H7 (cell line): ENCODE measurements around the gene NAMPT. TPM values are rescaled to one million over a fixed set of nuclear protein-coding genes. Genes with fewer than 3 reads are reported as not detected.

ENCODE experiments used
- DNase-seq: peaks from one replicate; pipeline ENCODE4 v3.0.0; 2012
- H3K27me3 ChIP-seq: 2 replicates; pipeline ENCODE4 v1.6.0; 2011; ENCODE audit warnings: mild to moderate bottlenecking, low read length; ENCODE audit not compliant: control insufficient read depth, insufficient read depth
- H3K36me3 ChIP-seq: replicated peaks from 2 replicates; pipeline ENCODE4 v1.5.1; 2011; ENCODE audit warnings: low read length; ENCODE audit not compliant: control insufficient read depth, insufficient read depth
- H3K4me3 ChIP-seq: 2 replicates; pipeline ENCODE4 v1.5.1; 2011; ENCODE audit warnings: low read depth, mild to moderate bottlenecking, control low read depth, low read length, moderate library complexity; ENCODE audit not compliant: insufficient read depth
- total RNA-seq: library from RNA; depleted of rRNA; stranded (reverse); fragments of >200 nt; shearing (Covaris generic); gene quantifications from 2 replicates; pipeline ENCODE4 v1.2.3, GENCODE V29; 2014

NAMPT gene
- total RNA-seq, 1 experiment from 2014 or later = 59.5 TPM

DNA sequence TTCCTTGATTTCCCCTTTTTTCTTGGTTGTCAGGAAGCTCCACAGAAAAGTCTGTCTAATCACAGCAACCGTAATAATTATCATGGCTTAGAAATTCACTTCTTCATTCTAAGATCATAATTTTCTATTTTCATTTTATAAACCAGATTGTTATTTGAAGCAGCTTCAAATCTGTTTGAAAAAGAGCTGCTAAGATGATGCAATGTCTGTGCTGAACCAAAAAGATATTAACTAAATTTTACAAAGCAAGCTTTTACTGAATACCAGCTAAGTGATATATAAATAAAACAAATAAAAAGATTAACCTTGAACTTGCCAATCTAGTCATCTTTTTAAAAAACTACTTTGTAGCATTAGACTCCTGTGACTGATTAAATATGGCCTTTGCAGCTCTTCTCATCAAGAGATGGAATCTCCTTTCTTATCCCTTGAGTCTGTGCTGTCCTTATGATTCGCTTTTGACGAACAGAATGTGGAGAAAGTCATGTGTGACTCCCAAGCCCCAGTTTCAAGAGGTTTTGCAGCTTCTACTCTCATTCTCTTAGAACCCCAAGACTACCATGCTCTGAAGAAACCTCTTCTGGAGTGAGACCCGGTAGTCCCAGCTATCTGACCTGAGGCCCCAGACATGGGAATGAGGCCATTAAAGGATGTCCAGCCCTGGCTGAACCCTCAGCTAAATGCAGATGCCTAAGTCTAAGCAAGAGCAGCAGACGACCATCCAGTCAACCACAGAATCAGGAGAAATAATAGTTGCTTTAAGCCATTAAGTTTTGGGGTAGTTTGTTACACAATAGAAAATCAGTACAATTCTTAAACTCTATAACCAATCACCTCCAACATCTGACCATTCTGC lies 14.4 kb downstream of the NAMPT start:
- Histone ChIP-seq H3K4me3 (no peak overlapping the region), H3K36me3 (peaks cover 12% of the 10 kb centered on the region), H3K27me3 (no peaks in the 10 kb centered on the region)
- DNase-seq = no peak

DNA sequence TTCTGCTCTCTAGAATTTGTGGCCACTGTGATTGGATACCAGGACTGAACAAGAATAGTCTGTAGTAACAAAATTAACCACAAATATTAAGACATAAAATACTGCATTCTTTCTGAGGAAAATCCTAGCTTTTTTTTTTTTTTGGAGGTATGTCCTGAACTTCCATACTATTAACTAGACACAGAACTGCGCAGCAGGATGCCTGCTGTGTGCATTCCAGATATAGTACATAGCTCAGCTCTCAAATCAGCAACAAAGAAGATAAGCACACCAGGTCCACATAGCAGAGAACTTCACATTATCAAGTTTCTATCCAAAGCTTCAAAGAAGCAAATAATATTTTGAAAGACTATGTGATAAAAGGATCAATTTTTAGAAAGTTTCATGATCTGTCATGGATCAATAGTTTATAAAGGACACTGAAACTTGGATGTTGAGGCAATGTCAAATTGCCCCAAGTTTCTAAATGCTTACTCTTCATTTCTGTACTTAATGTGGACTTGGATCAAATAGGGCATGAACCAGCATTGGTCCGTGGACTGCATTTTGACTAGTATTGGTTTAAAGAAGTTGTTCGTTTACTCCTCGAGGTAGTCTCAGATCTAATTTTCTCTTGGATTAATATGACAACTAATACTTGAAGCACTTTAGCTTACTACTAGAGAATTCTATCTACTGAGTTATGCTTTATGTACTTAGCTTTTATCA lies 15.4 kb downstream of the NAMPT start:
- no peak for DNase-seq
- peaks cover 12% of the 10 kb centered on the region for H3K36me3 ChIP-seq
- H3K4me3 ChIP-seq = no peak overlapping the region
- no peaks in the 10 kb centered on the region for H3K27me3 ChIP-seq

GRCh38 chr7:106265133-106265532 lies 19.6 kb downstream of the NAMPT start:
- no peak for DNase-seq
- Histone ChIP-seq H3K36me3 (peaks cover 16% of the 10 kb centered on the region), H3K27me3 (no peaks in the 10 kb centered on the region), H3K4me3 (no peak overlapping the region)

DNA sequence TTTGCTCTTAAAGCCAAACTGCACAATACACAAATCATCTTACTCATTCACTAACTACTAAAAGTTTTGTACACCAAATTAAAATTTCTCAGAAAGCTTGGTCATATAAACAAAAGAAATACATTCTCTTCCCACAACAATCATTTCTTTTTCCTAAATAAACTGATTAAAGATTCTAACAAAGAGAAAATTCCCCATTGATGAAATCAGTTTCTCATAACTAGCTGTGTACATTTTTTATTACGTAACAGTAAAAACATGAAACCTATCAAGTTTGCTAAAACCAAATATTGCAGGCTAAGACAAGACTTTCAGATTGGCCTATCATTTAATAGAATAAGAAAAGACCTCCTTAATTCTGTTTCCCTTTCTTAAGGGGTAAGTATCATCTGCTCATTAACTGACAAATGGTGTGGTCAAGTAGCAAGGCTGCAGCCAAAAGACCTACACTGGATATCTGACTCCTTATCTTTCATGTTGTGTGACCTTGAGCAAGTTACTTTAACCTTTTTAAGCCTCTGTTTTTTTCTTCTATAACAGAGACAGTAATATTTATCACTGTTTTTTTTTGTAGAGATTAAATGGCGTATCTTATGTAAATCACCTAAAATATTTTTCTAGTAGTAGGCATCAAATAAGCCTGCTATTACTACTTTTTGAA lies 22.4 kb downstream of the NAMPT start:
- Histone ChIP-seq H3K4me3 (no peak overlapping the region), H3K27me3 (no peaks in the 10 kb centered on the region), H3K36me3 (peaks cover 17% of the 10 kb centered on the region)
- DNase-seq = no peak

DNA sequence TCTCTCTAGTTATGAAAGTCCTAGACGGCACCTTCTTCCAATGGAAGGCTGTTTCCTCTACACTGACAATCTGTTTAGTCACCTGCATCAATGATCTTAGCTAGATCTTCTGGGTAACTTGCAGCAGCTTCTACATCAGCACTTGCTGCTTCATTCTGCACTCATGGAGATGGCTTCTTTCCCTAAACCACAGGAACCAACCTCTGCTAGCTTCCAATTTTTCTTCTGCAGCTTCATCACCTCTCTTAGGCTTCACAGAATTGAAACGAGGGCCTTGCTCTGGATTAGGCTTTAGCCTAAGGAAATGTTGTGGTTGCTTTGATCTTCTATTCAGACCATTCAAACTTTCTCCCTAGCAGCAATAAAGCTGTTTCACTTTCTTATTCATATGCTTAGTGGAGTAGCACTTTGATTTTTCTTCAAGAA lies 24.6 kb downstream of the NAMPT start:
- DNase-seq = no peak
- H3K27me3 ChIP-seq = no peaks in the 10 kb centered on the region
- no peak overlapping the region for H3K4me3 ChIP-seq
- peaks cover 11% of the 10 kb centered on the region for H3K36me3 ChIP-seq

- peaks cover 9% of the 10 kb centered on the region for H3K36me3 ChIP-seq
- H3K27me3 ChIP-seq = no peaks in the 10 kb centered on the region
- no peak for DNase-seq
- H3K4me3 ChIP-seq = no peak overlapping the region
Measured at GRCh38 chr7:106258789-106259188, 26.0 kb downstream of the NAMPT start.

- no peaks in the 10 kb centered on the region for H3K27me3 ChIP-seq
- H3K4me3 ChIP-seq = no peak overlapping the region
- peaks cover 9% of the 10 kb centered on the region for H3K36me3 ChIP-seq
- no peak for DNase-seq
Measured at GRCh38 chr7:106257752-106258151, 27.0 kb downstream of the NAMPT start.

- H3K4me3 ChIP-seq = no peak overlapping the region
- H3K27me3 ChIP-seq = no peaks in the 10 kb centered on the region
- peaks cover 9% of the 10 kb centered on the region for H3K36me3 ChIP-seq
- no peak for DNase-seq
Measured at GRCh38 chr7:106256144-106256543, 28.6 kb downstream of the NAMPT start.

GRCh38 chr7:106255246-106255645 lies 29.5 kb downstream of the NAMPT start:
- no peaks in the 10 kb centered on the region for H3K27me3 ChIP-seq
- H3K4me3 ChIP-seq = no peak overlapping the region
- H3K36me3 ChIP-seq = peaks cover 9% of the 10 kb centered on the region
- no peak for DNase-seq

DNA sequence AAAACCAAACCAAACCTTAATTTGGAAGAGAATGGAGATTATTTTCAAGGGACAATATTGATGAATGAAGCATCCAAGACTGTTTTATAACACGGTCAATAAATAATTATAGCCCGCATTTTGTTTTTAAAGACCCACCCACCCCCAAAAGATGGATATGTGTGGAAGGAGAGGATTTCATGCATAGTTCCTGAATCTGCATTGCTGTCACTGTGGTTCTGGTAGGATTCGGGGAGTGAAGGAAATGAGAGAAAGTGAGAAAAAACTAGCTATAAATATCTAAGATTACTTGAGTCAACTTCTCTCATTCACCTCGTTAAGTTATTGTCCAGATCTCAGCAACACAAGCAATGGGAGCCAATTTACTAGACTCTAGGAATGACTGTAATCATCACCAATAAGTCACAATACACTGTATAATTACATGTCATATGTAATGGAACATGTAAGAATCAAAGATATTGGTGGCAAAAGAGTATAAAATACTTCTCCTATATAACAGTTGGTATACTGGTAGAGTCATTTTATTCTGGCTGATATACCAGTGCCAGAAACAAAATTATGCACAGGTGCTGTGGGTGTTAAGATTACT lies 30.2 kb downstream of the NAMPT start:
- no peak for DNase-seq
- Histone ChIP-seq H3K4me3 (no peak overlapping the region), H3K36me3 (peaks cover 6% of the 10 kb centered on the region), H3K27me3 (no peaks in the 10 kb centered on the region)

GRCh38 chr7:106252568-106252967 lies 32.2 kb downstream of the NAMPT start:
- Histone ChIP-seq H3K36me3 (peaks cover 1% of the 10 kb centered on the region; the same call in 1 of the 2 replicates), H3K4me3 (no peak overlapping the region)

GRCh38 chr7:106249488-106249887 lies 35.3 kb downstream of the NAMPT start:
- no peak for DNase-seq
- H3K27me3 ChIP-seq = no peaks in the 10 kb centered on the region
- H3K4me3 ChIP-seq = no peak overlapping the region
- peaks cover 1% of the 10 kb centered on the region; the same call in 1 of the 2 replicates for H3K36me3 ChIP-seq

More at GRCh38 chr7:106252568-106252967, 32.2 kb downstream of the NAMPT start:
- no peak for DNase-seq
- no peaks in the 10 kb centered on the region for H3K27me3 ChIP-seq

GRCh38 chr7:106248600-106248999 lies 36.2 kb downstream of the NAMPT start:
- H3K4me3 ChIP-seq = no peak overlapping the region
- no peaks in the 10 kb centered on the region for H3K27me3 ChIP-seq
- DNase-seq = no peak
- H3K36me3 ChIP-seq = peaks cover 1% of the 10 kb centered on the region; the same call in 1 of the 2 replicates

GRCh38 chr7:106247841-106248240 lies 36.9 kb downstream of the NAMPT start:
- no peak overlapping the region for H3K4me3 ChIP-seq
- no peaks in the 10 kb centered on the region for H3K27me3 ChIP-seq
- peaks cover 1% of the 10 kb centered on the region; the same call in 1 of the 2 replicates for H3K36me3 ChIP-seq
- no peak for DNase-seq
